Subcutaneous adipose tissue (tissue), 4 donors: ENCODE data around the gene ZNF695. TPM values are rescaled to one million over a fixed set of nuclear protein-coding genes. Genes with fewer than 3 reads are reported as not detected.

Source experiments
- CTCF ChIP-seq: fragments of 450-650 bp; IDR thresholded peaks from one replicate; pipeline ENCODE4 v1.5.1; 2016; ENCODE audit warnings: low read depth, mild to moderate bottlenecking, control low read depth, antibody characterized with exemption, moderate library complexity
- total RNA-seq, 4 donors: library from RNA; depleted of rRNA; stranded (reverse); fragments of >200 nt; gene quantifications; one replicate each; pipeline ENCODE4 v1.1.0, GENCODE V29; 2016

Gene ZNF695
- total RNA-seq, 4 donors from 2014 or later, result 0.22 TPM; not detected in 3

- TF ChIP-seq CTCF, result no peak
Measured at GRCh38 chr1:247013391-247013790, 5.5 kb upstream of the ZNF695 start.

GRCh38 chr1:247008406-247008799 is 546 bp upstream of the ZNF695 start:
- TF ChIP-seq CTCF, result no peak

- no peak for TF ChIP-seq CTCF
Measured at GRCh38 chr1:246989901-246990300, 18.0 kb downstream of the ZNF695 start.

- TF ChIP-seq CTCF, result no peak
Measured at GRCh38 chr1:246988316-246988715, 19.5 kb downstream of the ZNF695 start.

GRCh38 chr1:246987083-246987690 is 20.7 kb downstream of the ZNF695 start:
- TF ChIP-seq CTCF, result no peak

- TF ChIP-seq CTCF, result no peak
Measured at GRCh38 chr1:246978785-246979184, 29.1 kb downstream of the ZNF695 start.

- TF ChIP-seq CTCF, result no peak
Measured at GRCh38 chr1:246978281-246978680, 29.6 kb downstream of the ZNF695 start.
